HUDEP-2 (cell line): ENCODE measurements around the gene SEMA3A.

Experiments
- DNase-seq, 76 experiments: peaks; one replicate each; lab custom pipeline; 2025; ENCODE audit not compliant: unreplicated experiment in 76 of 76; lab: John Stamatoyannopoulos, UW

SEMA3A gene

GRCh38 chr7:83946801-83947200, 247.8 kb downstream of the SEMA3A start:
- DNase-seq: no peak

DNA sequence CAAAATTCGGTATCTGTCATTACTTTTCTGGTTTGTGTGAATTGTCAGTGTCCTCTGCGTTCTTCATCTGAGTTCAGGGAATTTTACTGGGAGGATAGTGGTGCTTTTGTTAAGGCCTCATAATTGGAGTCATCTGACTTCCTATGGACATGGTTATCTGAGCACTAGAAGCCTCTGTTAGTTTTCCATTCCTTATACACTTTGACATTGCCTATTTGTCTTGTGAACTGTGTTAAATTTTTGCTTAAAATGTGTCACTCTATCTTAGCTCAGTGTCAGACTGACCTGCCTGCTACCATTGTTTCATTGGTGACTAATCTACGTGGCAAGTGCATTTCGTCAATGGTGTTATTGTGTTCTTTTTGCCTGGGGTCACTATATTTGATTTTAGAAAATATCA, 253.3 kb downstream of the SEMA3A start:
- no peak for DNase-seq

DNA sequence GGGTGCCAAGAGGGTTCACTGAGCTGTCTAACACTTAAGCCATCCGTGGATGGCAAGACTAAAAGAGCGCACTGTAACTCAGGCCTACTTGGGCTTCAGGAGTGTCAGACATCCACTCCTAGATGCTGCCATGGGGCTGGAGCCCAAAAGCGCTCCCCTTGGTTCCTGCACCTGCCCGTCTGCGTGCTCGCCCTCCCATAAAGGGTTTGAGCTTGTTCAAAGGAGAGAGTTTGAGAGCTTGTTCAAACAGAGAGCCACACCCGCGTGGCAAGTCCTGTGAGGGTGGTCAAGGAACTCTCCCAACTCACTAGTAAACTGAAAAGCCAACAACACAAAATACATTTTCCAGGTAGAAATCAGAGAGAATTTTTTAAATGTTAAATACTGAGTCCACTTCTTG, 256.7 kb downstream of the SEMA3A start:
- no peak for DNase-seq

DNA sequence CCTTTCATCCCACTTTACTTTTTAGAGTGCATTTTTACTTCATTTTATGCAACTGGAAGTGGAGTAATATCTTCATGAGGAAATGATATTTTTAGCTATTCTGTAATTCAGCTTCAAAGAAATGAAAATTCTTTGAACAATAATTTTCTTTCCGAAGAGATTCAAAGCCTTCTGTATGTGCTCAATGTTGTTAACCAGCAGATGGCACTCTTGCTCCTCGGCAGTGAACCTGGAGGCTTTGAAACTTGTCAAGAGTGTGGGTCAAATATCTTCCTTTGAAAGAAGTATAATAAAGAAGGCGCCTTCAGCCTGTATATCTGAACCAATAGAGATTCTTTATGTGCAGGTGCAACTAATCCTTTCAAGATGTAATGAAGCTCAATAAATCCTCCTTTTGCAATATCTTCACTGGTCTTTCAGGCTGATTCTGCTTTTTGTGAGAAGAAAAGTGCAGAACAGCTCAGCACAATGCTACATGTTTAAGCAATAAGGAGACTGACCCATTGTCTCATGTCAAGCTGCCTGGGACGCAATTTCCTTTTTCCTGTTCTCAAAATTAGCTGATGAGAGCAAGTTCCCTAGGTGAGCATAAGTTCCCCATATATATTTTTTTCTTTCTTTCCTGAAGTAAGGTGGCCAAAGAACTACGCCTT, 258.4 kb downstream of the SEMA3A start:
- peak in 37 of 76 experiments; percentile 1 to 70 (median 14) for DNase-seq

- DNase-seq: no peak
These were observed 260.4 kb downstream of the SEMA3A start for GRCh38 chr7:83934118-83934734.

GRCh38 chr7:83931968-83932367, 262.6 kb downstream of the SEMA3A start:
- DNase-seq: no peak

GRCh38 chr7:83930262-83930661, 264.3 kb downstream of the SEMA3A start:
- DNase-seq: no peak

- DNase-seq: no peak
These were observed 268.7 kb downstream of the SEMA3A start for GRCh38 chr7:83925860-83926259.

GRCh38 chr7:83921941-83922607, 272.5 kb downstream of the SEMA3A start:
- no peak for DNase-seq

DNA sequence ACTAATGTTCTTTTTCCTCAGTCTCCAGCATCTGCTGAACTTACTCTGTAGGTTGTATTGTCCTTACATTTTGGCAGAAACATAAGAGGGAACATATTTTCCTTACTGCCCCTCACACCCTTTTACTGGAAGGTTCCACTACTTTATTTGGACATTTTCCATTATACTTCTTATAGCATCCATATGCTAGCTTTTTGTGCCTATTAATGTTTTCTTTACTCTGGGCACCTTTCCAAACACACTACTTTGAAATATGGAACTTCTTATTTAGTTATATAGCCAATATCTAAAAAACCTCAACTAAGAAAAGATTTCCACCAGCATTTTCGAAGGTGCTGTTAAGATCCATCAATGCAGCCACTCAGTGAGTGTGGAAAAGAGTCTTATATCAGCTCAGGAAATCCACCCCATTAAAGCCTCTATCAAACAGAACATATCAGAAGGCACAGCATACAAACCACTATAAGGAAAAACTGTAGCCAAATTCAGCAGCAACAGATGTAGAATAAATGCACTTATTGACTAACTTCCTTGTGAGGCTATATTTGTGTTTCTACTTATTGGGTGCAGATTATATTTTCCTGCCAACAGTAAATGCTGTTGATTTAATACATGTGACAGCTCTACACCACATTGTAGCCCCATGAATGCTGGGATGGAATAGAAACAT, 273.2 kb downstream of the SEMA3A start:
- no peak for DNase-seq

GRCh38 chr7:83918142-83918541, 276.4 kb downstream of the SEMA3A start:
- DNase-seq: no peak

DNA sequence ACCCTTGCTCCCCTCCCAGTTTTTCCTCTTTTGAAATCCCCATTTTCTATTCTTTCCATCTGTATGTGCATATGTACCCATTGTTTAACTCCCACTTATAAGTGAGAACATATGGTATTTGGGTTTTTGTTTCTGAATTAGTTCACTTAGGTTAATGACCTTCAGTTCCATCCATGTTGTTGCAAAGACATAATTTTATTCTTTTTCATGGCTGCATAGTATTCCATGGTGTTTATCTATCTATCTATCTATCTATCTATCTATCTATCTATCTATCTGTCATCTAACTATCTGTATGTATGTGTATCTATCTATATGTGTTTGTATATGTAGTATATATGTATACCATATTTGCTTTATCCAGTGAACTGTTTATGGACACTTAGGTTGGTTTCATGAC, 281.4 kb downstream of the SEMA3A start:
- no peak for DNase-seq

DNA sequence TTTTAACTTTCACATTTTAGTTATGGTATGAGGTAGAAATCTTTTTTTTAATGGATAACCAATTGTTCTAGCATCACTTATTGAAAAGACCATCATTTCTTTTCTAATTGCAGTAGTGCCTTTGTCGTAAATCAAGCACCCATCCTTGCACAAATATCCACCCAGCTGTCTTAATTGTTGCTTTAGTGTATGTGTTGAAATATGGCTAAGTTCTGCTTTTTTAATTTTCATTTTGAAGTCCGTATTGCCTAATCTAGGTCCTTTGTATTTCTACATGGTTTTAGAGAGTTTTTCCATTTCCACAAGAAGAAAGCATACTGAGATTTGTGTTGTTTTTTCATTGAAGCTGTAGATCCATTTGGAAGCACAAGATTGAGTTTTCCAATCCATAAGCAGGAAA, 286.1 kb downstream of the SEMA3A start:
- DNase-seq: no peak
